ENCODE data around the gene ZRANB2. TPM values are rescaled to one million over a fixed set of nuclear protein-coding genes. Genes with fewer than 3 reads are reported as not detected.

The ZRANB2 gene
- total RNA-seq, 2 donors from 2014 or later = 23.5 to 37.9 TPM

DNA sequence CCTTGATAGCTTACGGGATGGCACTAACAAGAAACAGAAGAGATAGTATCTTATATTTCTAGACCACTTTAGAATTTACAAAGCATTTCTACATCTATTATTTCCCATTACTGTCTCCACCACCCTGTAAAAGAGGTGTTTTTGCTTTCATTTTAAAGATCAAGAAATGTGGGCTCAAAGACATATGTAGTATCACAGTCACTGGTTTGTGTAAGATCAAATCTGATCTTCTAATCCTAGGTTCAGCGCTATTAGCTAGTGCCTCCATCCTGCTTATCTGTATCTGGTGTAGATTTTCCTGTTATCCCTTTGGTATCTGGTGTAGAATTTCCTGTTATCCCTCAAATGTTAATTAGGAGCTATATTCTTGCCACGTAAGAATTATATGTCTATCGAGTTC is 23.6 kb upstream of the ZRANB2 start:
- H3K4me3 ChIP-seq = no peak overlapping the region
- H3K36me3 ChIP-seq = no peaks in the 10 kb centered on the region
- no peaks in the 10 kb centered on the region for H3K4me1 ChIP-seq
- no peak overlapping the region for H3K27ac ChIP-seq
- H3K9me3 ChIP-seq = no peaks in the 10 kb centered on the region
- DNase-seq (ENCODE audit: low spot score) = no peak
- H3K27me3 ChIP-seq = no peaks in the 10 kb centered on the region
- TF ChIP-seq, protein P1, sequence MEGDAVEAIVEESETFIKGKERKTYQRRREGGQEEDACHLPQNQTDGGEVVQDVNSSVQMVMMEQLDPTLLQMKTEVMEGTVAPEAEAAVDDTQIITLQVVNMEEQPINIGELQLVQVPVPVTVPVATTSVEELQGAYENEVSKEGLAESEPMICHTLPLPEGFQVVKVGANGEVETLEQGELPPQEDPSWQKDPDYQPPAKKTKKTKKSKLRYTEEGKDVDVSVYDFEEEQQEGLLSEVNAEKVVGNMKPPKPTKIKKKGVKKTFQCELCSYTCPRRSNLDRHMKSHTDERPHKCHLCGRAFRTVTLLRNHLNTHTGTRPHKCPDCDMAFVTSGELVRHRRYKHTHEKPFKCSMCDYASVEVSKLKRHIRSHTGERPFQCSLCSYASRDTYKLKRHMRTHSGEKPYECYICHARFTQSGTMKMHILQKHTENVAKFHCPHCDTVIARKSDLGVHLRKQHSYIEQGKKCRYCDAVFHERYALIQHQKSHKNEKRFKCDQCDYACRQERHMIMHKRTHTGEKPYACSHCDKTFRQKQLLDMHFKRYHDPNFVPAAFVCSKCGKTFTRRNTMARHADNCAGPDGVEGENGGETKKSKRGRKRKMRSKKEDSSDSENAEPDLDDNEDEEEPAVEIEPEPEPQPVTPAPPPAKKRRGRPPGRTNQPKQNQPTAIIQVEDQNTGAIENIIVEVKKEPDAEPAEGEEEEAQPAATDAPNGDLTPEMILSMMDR (IDR thresholded peaks at IDR 0.05) = no peak

DNA sequence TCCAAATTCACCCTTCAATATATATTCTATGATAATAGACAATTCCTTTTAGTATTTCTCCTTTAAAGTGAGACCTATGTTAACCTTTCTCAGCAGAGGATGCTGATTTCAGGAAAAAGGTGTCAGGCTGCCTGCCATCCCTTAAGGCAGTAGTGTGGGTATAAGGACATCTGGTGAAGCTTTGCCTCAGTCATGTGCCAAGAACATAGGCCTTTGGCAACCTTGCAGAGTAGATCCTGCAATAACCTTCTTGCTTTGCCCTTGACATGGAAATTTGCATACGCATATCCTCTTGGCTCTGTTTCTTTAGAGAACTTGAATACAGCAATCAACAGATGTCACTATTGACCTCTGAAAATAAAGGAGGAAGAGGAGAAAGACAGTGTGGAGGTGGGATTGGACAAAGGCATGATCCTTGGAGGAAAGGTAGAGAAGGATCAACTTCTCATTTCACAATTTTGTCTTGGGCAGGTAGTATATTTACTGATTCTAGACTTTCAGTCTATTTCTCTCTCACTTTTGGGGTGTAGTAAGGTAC is 21.1 kb upstream of the ZRANB2 start:
- no peaks in the 10 kb centered on the region for H3K9me3 ChIP-seq

DNA sequence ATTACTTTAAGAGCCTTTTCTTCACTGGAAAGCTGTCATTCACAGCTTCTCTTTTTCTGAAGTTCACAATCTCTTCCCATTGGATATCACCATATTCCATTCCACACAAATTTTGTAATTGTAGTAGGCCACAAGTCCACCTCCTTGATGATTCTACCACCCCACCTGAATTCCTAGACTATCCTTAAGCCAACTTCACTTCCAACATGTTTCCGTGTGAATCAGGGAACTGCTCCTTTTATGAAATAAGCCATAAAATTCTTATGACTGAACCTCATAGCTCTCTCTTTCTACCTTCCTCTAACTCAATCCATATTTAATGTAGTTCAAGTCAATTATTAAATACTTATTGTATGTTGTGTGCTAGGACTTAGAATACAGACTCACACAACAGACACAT is 16.6 kb upstream of the ZRANB2 start:
- Histone ChIP-seq H3K9me3 (no peaks in the 10 kb centered on the region), H3K27ac (no peak overlapping the region), H3K36me3 (no peaks in the 10 kb centered on the region), H3K4me1 (no peaks in the 10 kb centered on the region), H3K27me3 (no peaks in the 10 kb centered on the region), H3K4me3 (no peak overlapping the region)
- DNase-seq (ENCODE audit: low spot score) = no peak
- TF ChIP-seq, protein P1 (IDR thresholded peaks at IDR 0.05) = no peak

More for the DNA sequence above, 21.1 kb upstream of the ZRANB2 start:
- no peak for DNase-seq (ENCODE audit: low spot score)
- Histone ChIP-seq H3K4me3 (no peak overlapping the region), H3K4me1 (no peaks in the 10 kb centered on the region), H3K36me3 (no peaks in the 10 kb centered on the region), H3K27ac (no peak overlapping the region), H3K27me3 (no peaks in the 10 kb centered on the region)
- TF ChIP-seq, protein P1 (IDR thresholded peaks at IDR 0.05) = no peak

DNA sequence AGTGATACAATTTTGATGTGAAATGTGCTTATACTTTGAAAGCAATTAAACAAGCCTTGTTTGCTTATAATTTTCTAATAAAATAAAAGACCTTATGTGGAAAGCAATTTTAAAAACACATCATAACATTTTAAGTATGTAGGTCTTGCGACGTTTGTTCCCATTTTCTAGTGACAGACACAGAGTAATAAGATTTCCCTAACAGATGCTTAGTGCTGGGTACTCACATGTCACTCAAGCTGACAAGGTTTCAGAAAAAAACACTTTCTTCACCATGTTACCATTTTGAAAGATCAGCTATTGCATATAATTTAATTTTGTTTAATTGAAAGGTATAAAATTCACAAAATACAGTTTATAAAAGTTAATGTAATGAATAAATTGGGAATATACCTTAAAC is 14.1 kb upstream of the ZRANB2 start:
- Histone ChIP-seq H3K36me3 (no peaks in the 10 kb centered on the region), H3K9me3 (no peaks in the 10 kb centered on the region), H3K4me1 (no peaks in the 10 kb centered on the region), H3K27ac (no peak overlapping the region), H3K4me3 (no peak overlapping the region), H3K27me3 (no peaks in the 10 kb centered on the region)
- DNase-seq (ENCODE audit: low spot score) = no peak
- TF ChIP-seq, protein P1 (IDR thresholded peaks at IDR 0.05) = no peak

DNA sequence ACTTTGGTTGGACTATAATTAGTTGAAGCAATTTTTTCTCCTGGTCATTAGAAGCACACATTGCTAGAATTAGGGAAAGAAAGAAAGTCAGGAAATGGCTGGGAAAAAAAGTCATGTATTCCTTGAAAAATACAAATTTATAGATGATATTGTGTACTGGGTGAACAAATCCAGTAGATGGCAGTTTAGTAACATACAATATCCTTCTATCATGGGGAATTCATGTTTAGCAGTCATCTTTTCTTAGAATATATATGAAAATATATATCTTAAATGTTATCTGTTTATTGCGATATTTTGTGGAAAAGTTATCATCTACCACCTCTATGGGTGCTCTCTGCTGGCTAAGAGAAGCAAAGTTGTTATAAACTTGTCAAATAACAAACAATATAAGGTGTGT is 13.1 kb upstream of the ZRANB2 start:
- Histone ChIP-seq H3K27ac (no peak overlapping the region), H3K27me3 (no peaks in the 10 kb centered on the region), H3K9me3 (no peaks in the 10 kb centered on the region), H3K4me3 (no peak overlapping the region), H3K4me1 (no peaks in the 10 kb centered on the region), H3K36me3 (no peaks in the 10 kb centered on the region)
- DNase-seq (ENCODE audit: low spot score) = no peak
- TF ChIP-seq, protein P1 (IDR thresholded peaks at IDR 0.05) = peak in 1 of 2 donors; percentile 48

Data from right atrium auricular region (tissue), 2 donors.